GM23248 (cell line): ENCODE data around the gene COL27A1. TPM values are rescaled to one million over a fixed set of nuclear protein-coding genes. Genes with fewer than 3 reads are reported as not detected.

ENCODE experiments used
- DNase-seq: peaks from one replicate; pipeline ENCODE4 v3.0.0-alpha.2; 2015
- H2AFZ ChIP-seq: fragments of 200-600 bp; sonication (generic); 2 replicates; pipeline ENCODE4 v1.6.1; 2016; ENCODE audit warnings: antibody characterized with exemption
- H3F3A ChIP-seq: fragments of 200-600 bp; sonication (generic); 2 replicates; pipeline ENCODE4 v1.6.1; 2016; ENCODE audit warnings: mild to moderate bottlenecking, antibody characterized with exemption, mixed run types; ENCODE audit not compliant: insufficient read depth
- H3K27ac ChIP-seq: fragments of 200-600 bp; sonication (generic); 2 replicates; pipeline ENCODE4 v1.5.1; 2016; ENCODE audit warnings: mild to moderate bottlenecking
- H3K27me3 ChIP-seq: fragments of 200-600 bp; sonication (generic); replicated peaks from 2 replicates; pipeline ENCODE4 v1.6.1; 2016; ENCODE audit warnings: mild to moderate bottlenecking; ENCODE audit not compliant: insufficient read depth
- H3K36me3 ChIP-seq: fragments of 200-600 bp; sonication (generic); 2 replicates; pipeline ENCODE4 v1.6.1; 2016; ENCODE audit warnings: low read depth, mild to moderate bottlenecking
- H3K4me1 ChIP-seq: fragments of 200-600 bp; sonication (generic); 2 replicates; pipeline ENCODE4 v1.6.1; 2016; ENCODE audit warnings: mild to moderate bottlenecking; ENCODE audit not compliant: insufficient read depth
- H3K4me2 ChIP-seq: fragments of 200-600 bp; sonication (generic); one replicate; pipeline ENCODE4 v1.6.1; 2016; ENCODE audit warnings: mild to moderate bottlenecking; ENCODE audit not compliant: unreplicated experiment
- H3K4me3 ChIP-seq: fragments of 200-600 bp; sonication (generic); 2 replicates; pipeline ENCODE4 v1.5.1; 2016; ENCODE audit warnings: mild to moderate bottlenecking
- H3K79me2 ChIP-seq: fragments of 200-600 bp; sonication (generic); 2 replicates; pipeline ENCODE4 v1.6.1; 2016; ENCODE audit warnings: mild to moderate bottlenecking; ENCODE audit not compliant: insufficient read depth
- H3K9ac ChIP-seq: fragments of 200-600 bp; sonication (generic); 2 replicates; pipeline ENCODE4 v1.6.1; 2016; ENCODE audit warnings: mild to moderate bottlenecking
- H3K9me2 ChIP-seq: fragments of 200-600 bp; sonication (generic); 2 replicates; pipeline ENCODE4 v1.6.1; 2016; ENCODE audit warnings: mixed run types, mild to moderate bottlenecking, moderate library complexity; ENCODE audit not compliant: insufficient read depth
- H3K9me3 ChIP-seq: fragments of 200-600 bp; sonication (generic); one replicate; pipeline ENCODE4 v1.6.1; 2017; ENCODE audit warnings: low read depth
- H4K20me1 ChIP-seq: fragments of 200-600 bp; sonication (generic); 2 replicates; pipeline ENCODE4 v1.6.0; 2016; ENCODE audit not compliant: insufficient read depth
- EZH2 ChIP-seq: fragments of 200-600 bp; sonication (generic); IDR thresholded peaks from 2 replicates; pipeline ENCODE4 v1.6.1; 2018; ENCODE audit warnings: antibody characterized with exemption, mild to moderate bottlenecking; ENCODE audit not compliant: insufficient read depth, poor library complexity, severe bottlenecking
- EZH2phosphoT487 ChIP-seq: fragments of 200-600 bp; sonication (generic); IDR thresholded peaks from 2 replicates; pipeline ENCODE4 v1.6.1; 2018; ENCODE audit warnings: antibody characterized with exemption, moderate library complexity, mild to moderate bottlenecking, low read depth; ENCODE audit not compliant: insufficient read depth
- WGBS, 2 experiments: methylation state at CpG; one replicate each; pipeline ENCODE4 v1.1.6; 2015 to 2017; ENCODE audit warnings: low lambda C conversion rate in 2 of 2, low coverage in 1 of 2; ENCODE audit errors: missing lambda C conversion rate in 2 of 2; 5-methylcytosine and 5-hydroxymethylcytosine counted together
- in situ Hi-C: fragments of 300-500 bp; cut with MboI; formaldehyde crosslinking; loops from 2 replicates; pipeline ENCODE4 v1.15.0; 2020
- polyA plus RNA-seq: library from polyadenylated mRNA; unstranded; fragments of >200 nt; fragmentation: Nextera tagmentation; extraction: Ambion mirVana; gene quantifications from 2 replicates; pipeline ENCODE4 v1.2.1, GENCODE V29; 2016
- total RNA-seq: library from RNA; depleted of rRNA; stranded (reverse); fragments of >200 nt; shearing (Covaris generic); gene quantifications from 2 replicates; pipeline ENCODE4 v1.2.3, GENCODE V29; 2014

The COL27A1 gene
- total and polyA plus RNA-seq, 2 experiments from 2014 or later = 1.6 to 2.3 TPM

DNA sequence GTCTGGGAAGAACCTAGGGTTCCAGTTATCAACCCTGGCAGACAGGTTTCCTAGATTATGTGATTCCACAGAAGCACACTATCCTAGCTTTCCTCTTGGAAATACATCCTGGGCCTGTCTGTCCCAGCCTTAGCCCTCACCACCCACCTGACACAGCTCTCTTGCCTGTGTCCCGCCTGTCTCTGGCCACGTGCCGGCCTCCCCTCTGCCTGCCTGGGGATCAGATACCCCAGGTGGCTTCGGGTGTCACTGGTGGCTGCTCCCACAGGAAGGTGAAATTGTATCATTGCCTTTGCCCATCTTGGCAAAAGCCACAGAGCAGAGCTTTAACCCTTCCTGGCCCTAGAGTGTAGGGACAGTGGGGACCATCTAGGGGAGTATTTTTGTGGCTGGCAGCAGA lies 6.2 kb downstream of the COL27A1 start:
- H3K4me1 ChIP-seq = peaks cover 12% of the 10 kb centered on the region
- TF ChIP-seq EZH2phosphoT487 (no peak), EZH2 (no peak)
- no peaks in the 10 kb centered on the region for H3K27me3 ChIP-seq
- no peaks in the 10 kb centered on the region for H3K36me3 ChIP-seq
- no peaks in the 10 kb centered on the region for H3K9me3 ChIP-seq
- peaks cover 15% of the 10 kb centered on the region; the same call in 1 of the 2 replicates for H3K79me2 ChIP-seq
- H3K27ac ChIP-seq = no peak overlapping the region
- no peak overlapping the region for H3K4me2 ChIP-seq
- no peaks in the 10 kb centered on the region for H3F3A ChIP-seq
- H3K9me2 ChIP-seq = no peaks in the 10 kb centered on the region
- DNase-seq = no peak
- no peaks in the 10 kb centered on the region for H4K20me1 ChIP-seq
- in situ Hi-C loops = no loop called here
- H3K9ac ChIP-seq = no peak overlapping the region
- no peak overlapping the region for H3K4me3 ChIP-seq
- H2AFZ ChIP-seq = no peak overlapping the region
- WGBS, 2 experiments = 83 to 87% methylated on average over 4 of the region's 4 CpGs

DNA sequence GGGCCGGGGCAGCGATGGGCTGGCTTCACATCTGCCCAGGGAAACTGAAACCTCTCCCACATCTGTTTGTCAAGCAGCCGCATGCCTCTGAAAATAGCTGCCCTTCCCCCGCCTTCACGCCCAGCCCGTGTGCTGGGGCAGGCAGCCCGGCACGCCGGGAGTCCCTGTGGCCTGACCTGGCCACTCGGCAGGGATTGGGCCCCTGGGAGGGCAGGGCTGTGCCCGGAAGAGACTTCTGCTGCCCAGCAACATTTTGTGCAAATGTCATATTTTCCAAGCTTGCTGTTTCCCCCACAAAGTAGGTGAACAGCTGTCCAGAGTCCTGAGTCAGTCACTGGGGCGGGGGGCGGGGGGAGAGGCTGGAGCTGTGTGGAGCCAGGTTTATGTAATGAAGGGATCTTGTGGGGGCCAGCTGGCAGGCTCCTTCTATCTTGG lies 8.2 kb downstream of the COL27A1 start:
- in situ Hi-C loops = no loop called here
- Histone ChIP-seq H3K9ac (peak overlapping the region; percentile 8; the same call in 1 of the 2 replicates), H3K4me3 (peak overlapping the region; percentile 26), H2AFZ (no peak overlapping the region), H3F3A (no peaks in the 10 kb centered on the region), H3K4me2 (peak overlapping the region; percentile 53), H3K79me2 (peaks cover 7% of the 10 kb centered on the region; the same call in 1 of the 2 replicates), H3K27me3 (no peaks in the 10 kb centered on the region), H4K20me1 (no peaks in the 10 kb centered on the region), H3K9me2 (no peaks in the 10 kb centered on the region), H3K27ac (no peak overlapping the region), H3K4me1 (peaks cover 6% of the 10 kb centered on the region; the same call in 1 of the 2 replicates), H3K9me3 (no peaks in the 10 kb centered on the region), H3K36me3 (no peaks in the 10 kb centered on the region)
- peak; percentile 72 for DNase-seq
- TF ChIP-seq EZH2 = no peak
- no peak for TF ChIP-seq EZH2phosphoT487
- WGBS, 2 experiments = 18 to 22% methylated on average over 13 of the region's 13 CpGs

DNA sequence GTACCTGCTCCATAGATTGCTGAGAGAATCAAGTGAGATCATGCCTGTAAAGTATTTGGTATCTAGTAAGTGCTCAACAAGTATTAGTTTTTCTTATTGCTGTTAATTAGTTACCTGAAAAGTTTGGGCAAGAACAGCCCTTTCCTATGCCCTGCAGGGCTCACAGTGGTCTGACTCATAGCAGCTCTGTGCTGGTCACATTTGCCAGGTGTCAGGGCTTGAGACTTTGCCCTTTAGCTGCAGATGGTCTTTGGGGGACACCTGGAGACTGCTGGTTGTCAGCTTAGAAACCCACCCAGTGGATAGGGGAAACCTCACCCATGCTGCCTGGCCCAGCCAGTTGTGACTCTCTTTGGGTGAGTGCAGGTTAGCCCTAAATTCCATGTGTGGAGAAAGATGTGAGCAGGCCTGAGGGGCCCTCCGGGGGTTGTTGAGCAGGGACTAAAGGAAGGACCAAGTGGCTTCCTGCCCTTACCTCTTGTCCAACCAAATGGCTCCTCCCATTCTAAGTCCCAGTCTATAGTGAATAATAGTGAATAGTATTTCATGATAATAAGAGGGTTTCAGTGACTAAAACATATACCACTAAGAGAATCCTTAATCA lies 9.0 kb downstream of the COL27A1 start:
- H3K27ac ChIP-seq = no peak overlapping the region
- no peaks in the 10 kb centered on the region for H4K20me1 ChIP-seq
- WGBS, 2 experiments = 32 to 38% methylated on average over 1 of the region's 1 CpG

DNA sequence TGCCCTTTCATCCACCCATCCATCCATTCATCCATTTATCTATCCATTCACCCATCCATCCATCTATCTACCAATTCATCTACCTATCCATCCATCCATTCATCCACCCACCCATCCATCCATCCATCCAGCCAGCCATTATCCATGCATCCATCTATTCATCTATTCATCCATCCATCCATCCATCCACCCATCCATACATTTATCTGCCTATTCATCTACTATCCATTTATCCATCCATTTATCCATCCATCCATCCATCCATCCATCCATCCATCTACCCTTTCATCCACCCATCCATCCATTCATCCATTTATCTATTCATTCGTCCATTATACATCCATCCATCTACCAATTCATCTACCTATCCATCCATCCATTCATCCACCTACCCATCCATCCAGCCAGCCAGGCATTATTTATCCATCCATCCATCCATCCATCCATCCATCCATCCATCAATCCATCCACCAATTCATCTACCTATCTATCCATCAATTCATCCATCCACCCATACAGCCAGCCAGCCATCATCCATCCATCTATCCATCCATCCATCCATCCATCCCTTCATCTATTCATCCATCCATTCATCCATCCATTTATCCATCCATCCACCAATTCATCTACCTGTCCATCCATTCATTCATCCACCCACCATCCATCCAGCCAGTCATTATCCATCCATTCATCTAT lies 10.2 kb downstream of the COL27A1 start:
- in situ Hi-C loops = no loop called here
- no peaks in the 10 kb centered on the region for H4K20me1 ChIP-seq
- no peaks in the 10 kb centered on the region for H3K9me2 ChIP-seq
- H3K4me1 ChIP-seq = peaks cover 6% of the 10 kb centered on the region; the same call in 1 of the 2 replicates
- H3K4me3 ChIP-seq = no peak overlapping the region
- H3F3A ChIP-seq = no peaks in the 10 kb centered on the region
- no peaks in the 10 kb centered on the region for H3K36me3 ChIP-seq
- H3K4me2 ChIP-seq = no peak overlapping the region
- no peak overlapping the region for H2AFZ ChIP-seq
- H3K27me3 ChIP-seq = no peaks in the 10 kb centered on the region
- H3K9ac ChIP-seq = no peak overlapping the region
- H3K27ac ChIP-seq = no peak overlapping the region
- DNase-seq = no peak
- WGBS, 2 experiments = 89 to 100% methylated on average over 1 of the region's 1 CpG
- H3K9me3 ChIP-seq = no peaks in the 10 kb centered on the region
- peaks cover 5% of the 10 kb centered on the region; the same call in 1 of the 2 replicates for H3K79me2 ChIP-seq
- TF ChIP-seq EZH2 = no peak
- TF ChIP-seq EZH2phosphoT487 = no peak

More for the DNA sequence above, 9.0 kb downstream of the COL27A1 start:
- Histone ChIP-seq H3K9me2 (no peaks in the 10 kb centered on the region), H3K9ac (no peak overlapping the region), H3K79me2 (peaks cover 7% of the 10 kb centered on the region; the same call in 1 of the 2 replicates), H3K27me3 (no peaks in the 10 kb centered on the region), H3K4me1 (peaks cover 6% of the 10 kb centered on the region; the same call in 1 of the 2 replicates), H3K9me3 (no peaks in the 10 kb centered on the region), H2AFZ (no peak overlapping the region), H3K36me3 (no peaks in the 10 kb centered on the region), H3K4me3 (no peak overlapping the region), H3F3A (no peaks in the 10 kb centered on the region), H3K4me2 (no peak overlapping the region)
- in situ Hi-C loops = no loop called here
- DNase-seq = no peak
- TF ChIP-seq EZH2phosphoT487 = no peak
- no peak for TF ChIP-seq EZH2
